ENCODE data around the gene LCE1D. TPM values are rescaled to one million over a fixed set of nuclear protein-coding genes. Genes with fewer than 3 reads are reported as not detected.

Gene LCE1D, protein sequence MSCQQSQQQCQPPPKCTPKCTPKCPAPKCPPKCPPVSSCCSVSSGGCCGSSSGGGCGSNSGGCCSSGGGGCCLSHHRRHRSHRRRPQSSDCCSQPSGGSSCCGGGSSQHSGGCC
- polyA plus RNA-seq (2013, experiment 1 of 2; ENCODE audit: insufficient read length): not detected
- polyA plus RNA-seq (2013, experiment 2 of 2; ENCODE audit: insufficient read length): not detected

DNA sequence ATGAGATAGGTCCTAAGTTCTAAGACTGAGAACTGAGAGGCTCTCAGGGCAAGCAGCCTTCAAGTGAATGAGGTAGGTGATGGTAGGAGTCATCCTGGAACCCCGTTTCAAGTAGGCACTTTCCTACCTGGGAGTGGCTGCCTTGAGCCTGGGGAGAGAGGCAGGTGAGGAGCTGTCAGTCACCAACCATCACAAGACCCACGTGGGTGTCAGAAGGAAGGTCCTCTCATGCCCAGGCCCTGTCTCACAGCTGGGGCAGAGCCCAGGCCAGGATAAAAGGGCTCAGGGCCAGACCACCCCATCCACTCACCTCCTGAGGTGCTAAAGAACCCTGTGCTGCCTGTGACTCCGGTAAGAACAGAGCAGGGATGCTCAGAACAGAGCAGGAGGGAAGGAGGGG is at the start of gene LCE1D:
TSS of gene LCE1D (plus strand) at position 301 of the 400 bp plus-strand sequence. CDS start 1,074 bp downstream, outside the sequence.
- DNase-seq: no peak

DNA sequence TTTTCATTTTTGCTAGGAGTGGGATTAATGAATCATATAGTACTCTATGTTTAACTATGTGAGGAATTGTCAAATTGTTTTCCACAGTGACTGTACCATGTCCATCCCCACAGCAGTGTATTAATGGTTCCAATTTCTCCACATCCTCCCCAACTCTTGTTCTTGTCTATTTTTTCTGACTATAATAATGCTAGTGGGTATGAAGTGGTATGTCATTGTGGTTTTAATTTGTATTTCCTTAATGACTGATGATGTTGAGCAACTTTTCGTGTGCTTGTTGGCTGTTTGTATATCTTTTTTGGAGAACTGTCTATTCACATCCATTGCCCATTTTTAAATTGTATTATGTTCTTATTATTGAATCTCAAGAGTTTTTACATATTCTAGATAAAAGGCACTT is 48.7 kb upstream of the LCE1D start:
- no peak for DNase-seq

- peak; percentile 38 for DNase-seq
Observed at GRCh38 chr1:152752225-152752624, 44.3 kb upstream of the LCE1D start.

GRCh38 chr1:152753586-152753985 is 42.9 kb upstream of the LCE1D start:
- DNase-seq: no peak

DNA sequence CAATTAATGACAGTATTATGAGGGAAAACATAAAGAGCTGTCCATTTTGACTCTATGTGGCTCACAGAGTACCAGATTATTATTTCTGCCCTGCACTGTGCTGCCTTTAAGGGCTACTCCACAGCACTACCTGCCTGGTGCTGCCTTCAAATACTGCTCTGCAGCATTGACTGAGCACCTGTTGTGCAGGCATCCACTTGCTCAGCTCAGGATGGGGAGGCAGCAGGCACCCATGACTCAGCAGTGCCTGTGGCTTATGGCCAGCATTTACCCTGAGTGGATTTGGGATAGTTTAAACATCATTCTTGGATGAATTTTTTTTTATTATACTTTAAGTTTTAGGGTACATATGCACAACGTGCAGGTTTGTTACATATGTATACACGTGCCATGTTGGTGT is 39.6 kb upstream of the LCE1D start:
- DNase-seq: no peak

GRCh38 chr1:152757747-152758146 is 38.8 kb upstream of the LCE1D start, which contains the start of gene KPRP:
KPRP (plus strand) TSS chr1:152758025; CDS start chr1:152759589, 1,564 bp downstream.
- no peak for DNase-seq

- no peak for DNase-seq
Observed at GRCh38 chr1:152758636-152759035, 37.9 kb upstream of the LCE1D start.

GRCh38 chr1:152759453-152760173 is 36.9 kb upstream of the LCE1D start:
- no peak for DNase-seq

DNA sequence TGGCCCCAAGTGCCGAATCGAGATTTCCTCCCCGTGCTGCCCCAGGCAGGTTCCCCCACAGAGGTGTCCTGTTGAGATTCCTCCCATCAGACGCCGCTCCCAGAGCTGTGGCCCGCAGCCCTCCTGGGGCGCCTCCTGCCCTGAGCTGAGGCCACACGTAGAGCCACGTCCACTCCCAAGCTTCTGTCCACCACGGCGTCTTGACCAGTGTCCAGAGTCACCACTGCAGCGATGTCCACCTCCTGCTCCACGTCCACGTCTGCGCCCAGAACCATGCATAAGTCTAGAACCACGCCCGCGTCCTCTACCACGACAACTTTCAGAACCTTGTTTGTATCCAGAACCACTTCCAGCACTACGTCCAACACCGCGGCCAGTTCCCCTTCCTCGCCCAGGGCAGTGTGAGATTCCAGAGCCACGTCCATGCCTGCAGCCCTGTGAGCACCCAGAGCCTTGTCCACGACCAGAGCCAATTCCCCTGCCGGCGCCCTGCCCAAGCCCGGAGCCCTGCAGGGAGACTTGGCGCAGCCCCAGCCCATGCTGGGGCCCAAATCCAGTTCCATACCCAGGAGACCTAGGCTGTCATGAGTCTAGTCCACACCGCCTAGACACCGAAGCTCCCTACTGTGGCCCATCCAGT is 35.9 kb upstream of the LCE1D start:
- DNase-seq: no peak

GRCh38 chr1:152761609-152762213 is 34.8 kb upstream of the LCE1D start:
- no peak for DNase-seq

GRCh38 chr1:152768847-152769533 is 27.5 kb upstream of the LCE1D start:
- no peak for DNase-seq

DNA sequence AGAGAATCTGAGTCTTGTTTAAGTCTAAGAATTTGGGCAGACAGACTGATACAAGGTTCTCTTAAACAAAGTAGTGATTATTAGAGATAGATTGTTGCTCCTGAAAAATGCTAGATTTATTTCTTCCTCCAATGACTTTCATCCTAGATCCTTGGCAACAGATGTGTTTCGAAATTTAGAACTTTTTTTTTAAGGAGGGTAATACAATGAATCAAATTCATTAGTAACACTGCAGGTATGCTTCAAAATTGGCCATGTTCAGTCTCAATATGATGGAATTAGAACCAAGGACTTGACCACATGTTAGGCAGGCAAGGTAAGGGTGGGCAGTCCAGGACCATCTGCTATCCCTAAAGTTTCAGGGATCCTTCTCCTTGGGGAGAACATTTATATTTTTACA is 26.1 kb upstream of the LCE1D start:
- DNase-seq: no peak

- DNase-seq: no peak
Observed at GRCh38 chr1:152774875-152775274, 21.6 kb upstream of the LCE1D start, which contains the start of gene LCE1F. LCE1F (plus strand) TSS chr1:152775140; CDS start chr1:152776372, 1,232 bp downstream.

- no peak for DNase-seq
Observed at GRCh38 chr1:152776361-152776760, 20.2 kb upstream of the LCE1D start.

- DNase-seq: peak; percentile 6
Observed at GRCh38 chr1:152777510-152778137, 18.9 kb upstream of the LCE1D start.

- no peak for DNase-seq
Observed at GRCh38 chr1:152783095-152783494, 13.4 kb upstream of the LCE1D start.

DNA sequence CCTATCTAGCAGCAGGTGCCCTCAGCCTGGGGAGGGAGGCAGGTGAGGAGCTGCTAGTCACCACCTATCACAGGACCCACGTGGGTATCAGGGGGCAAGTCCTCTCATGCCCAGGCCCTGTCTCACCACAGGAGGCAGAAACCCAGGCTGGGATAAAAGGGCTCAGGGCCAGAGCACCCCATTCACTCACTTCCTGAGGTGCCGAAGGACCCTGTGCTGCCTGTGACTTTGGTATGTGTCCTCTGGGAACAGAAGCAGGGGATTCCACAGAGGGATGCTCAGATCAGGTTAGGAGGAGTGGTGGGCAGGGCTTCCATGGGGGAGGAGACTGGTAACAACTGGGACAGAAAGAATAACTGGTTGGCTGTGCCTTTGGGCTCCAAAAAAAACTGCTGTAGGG is 10.4 kb upstream of the LCE1D start, which contains the start of gene LCE1E:
TSS of gene LCE1E (plus strand) at position 181 of the 400 bp plus-strand sequence. CDS start 1,043 bp downstream, outside the sequence.
- DNase-seq: no peak

DNA sequence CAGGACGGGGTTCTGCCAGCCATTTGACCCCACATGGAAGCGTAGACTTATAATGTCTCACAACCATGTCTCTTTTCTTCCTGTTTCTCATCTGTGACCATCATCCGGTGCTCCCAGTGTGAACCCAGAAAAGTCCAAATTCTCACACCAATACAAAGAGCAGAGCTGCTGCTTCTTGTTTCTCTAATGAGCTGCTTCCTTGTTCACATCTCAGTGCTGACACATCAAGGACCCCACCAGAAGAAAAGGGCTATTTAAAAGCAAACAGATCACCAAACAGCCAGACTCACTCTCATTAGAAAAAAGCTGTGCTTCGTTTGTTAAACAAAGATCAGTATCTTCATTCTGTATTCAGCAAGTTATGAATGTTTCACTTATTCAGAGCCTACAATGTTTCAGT is 835 bp upstream of the LCE1D start:
- no peak for DNase-seq

DNA sequence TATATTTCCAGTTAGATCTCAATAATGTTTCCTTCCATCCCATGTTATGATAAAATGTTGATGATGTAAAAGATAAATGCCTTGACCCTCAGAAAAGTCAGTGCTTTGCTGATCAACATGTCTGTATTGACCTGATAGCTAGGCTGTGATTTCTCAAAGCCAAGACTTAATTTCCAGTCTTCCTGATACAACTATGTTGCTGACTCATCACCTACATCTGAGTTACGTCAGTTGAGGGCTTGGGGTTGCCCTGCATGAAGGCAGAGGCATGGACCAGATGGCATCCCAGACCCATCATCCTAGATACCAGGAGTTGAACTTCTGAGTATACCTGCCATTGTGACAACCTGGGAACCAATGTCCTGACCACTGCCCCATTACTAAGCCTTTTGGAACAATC is 4.8 kb downstream of the LCE1D start:
- no peak for DNase-seq

DNA sequence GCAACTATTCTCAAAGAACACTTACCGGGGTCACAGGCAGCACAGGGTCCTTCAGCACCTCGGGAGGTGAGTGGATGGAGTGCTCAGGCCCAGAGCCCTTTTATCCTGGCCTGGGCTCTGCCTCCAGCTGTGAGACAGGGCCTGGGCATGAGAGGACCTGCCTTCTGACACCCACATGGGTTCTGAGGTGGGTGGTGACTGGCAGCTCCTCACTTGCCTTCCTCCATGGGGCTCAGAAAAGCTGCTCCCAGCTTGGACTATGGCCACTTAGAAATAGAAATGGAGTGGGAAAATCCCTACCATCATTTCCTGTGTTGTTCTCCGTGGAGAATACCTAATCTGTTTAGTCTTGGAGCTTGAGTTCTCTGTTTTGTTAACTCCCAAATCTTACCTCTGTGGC is 10.1 kb downstream of the LCE1D start, which contains the start of gene LCE1C:
TSS of gene LCE1C (minus strand) at position 76 of the 400 bp plus-strand sequence. CDS start 1,173 bp downstream, outside the sequence.
- DNase-seq: no peak

DNA sequence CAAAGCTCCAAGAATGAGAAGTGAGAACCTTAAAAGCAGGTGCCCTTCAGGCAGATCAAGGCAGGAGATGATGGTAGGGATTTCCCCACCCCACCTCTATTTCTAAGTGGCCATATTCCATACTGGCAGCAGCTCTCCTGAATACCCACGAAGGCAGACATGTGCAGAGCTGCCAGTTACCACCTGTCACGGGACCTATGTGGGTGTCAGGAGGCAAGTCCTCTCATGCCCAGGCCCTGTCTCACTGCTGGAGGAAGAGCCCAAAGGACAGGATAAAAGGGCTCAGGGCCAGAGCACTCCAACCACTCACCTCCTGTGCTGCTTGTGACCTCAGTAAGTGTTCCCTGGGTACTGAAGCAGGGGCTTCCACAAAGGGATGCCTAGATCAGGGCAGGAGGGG is 14.5 kb downstream of the LCE1D start:
- no peak for DNase-seq

DNA sequence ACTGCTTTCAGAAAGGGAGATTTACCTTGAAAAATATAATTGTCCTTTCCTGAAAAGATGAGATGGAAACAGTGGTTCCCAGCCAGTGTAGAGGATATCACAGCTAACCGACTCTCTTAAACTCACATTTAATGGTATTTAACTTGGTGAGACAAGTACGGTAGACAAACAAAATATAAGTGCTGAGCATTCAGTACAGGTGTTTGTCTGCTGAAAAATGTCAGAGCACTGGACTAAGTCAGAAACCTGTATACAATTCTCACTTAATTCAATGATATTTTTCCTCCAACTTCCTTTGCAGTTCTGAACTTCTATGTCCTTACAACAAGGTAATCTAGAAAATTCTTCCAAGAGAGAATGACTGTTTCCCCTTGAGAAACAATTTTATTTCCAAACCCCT is 15.2 kb downstream of the LCE1D start, which contains the start of gene LCE1B:
TSS of gene LCE1B (plus strand) at position 301 of the 400 bp plus-strand sequence. CDS start 476 bp downstream, outside the sequence.
- no peak for DNase-seq

Measured in fibroblast of skin of back (primary cell).